NCI-H1694 (cell line): ENCODE data around the gene MXRA8.
"Not testable (repeated sequence)": the region's sequence is repeated elsewhere in the genome, so short reads cannot be mapped to it uniquely, and the experiment has no call there.

Experiments used
- DNase-seq: peaks from one replicate; lab custom pipeline; 2025; lab: John Stamatoyannopoulos, UW

Gene MXRA8

GRCh38 chr1:1320666-1321448 is 37.5 kb downstream of the MXRA8 start:
- no peak for DNase-seq

GRCh38 chr1:1319646-1319941 is 38.8 kb downstream of the MXRA8 start:
- no peak for DNase-seq

GRCh38 chr1:1318777-1319645 is 39.3 kb downstream of the MXRA8 start:
- DNase-seq = no peak

- DNase-seq = peak; percentile 67
Observed at GRCh38 chr1:1318131-1318652, 40.2 kb downstream of the MXRA8 start.

GRCh38 chr1:1317420-1317819 is 40.9 kb downstream of the MXRA8 start:
- DNase-seq = no peak

GRCh38 chr1:1316199-1316598 is 42.2 kb downstream of the MXRA8 start:
- DNase-seq = not testable (repeated sequence)

- no peak for DNase-seq
Observed at GRCh38 chr1:1315435-1315954, 42.9 kb downstream of the MXRA8 start.

- no peak for DNase-seq
Observed at GRCh38 chr1:1314678-1315335, 43.5 kb downstream of the MXRA8 start.

GRCh38 chr1:1314237-1314586 is 44.1 kb downstream of the MXRA8 start:
- no peak for DNase-seq

- DNase-seq = no peak
Observed at GRCh38 chr1:1313500-1314236, 44.7 kb downstream of the MXRA8 start.

GRCh38 chr1:1312450-1313314 is 45.7 kb downstream of the MXRA8 start:
- DNase-seq = no peak

GRCh38 chr1:1311107-1312104 is 46.9 kb downstream of the MXRA8 start:
- no peak for DNase-seq

GRCh38 chr1:1310476-1311053 is 47.8 kb downstream of the MXRA8 start:
- DNase-seq = no peak

GRCh38 chr1:1310109-1310385 is 48.3 kb downstream of the MXRA8 start:
- no peak for DNase-seq

GRCh38 chr1:1309251-1310108 is 48.9 kb downstream of the MXRA8 start:
- no peak for DNase-seq

GRCh38 chr1:1308756-1309250 is 49.6 kb downstream of the MXRA8 start:
- DNase-seq = no peak

GRCh38 chr1:1307923-1308755 is 50.2 kb downstream of the MXRA8 start, which contains the start of the genes ACAP3 and PUSL1:
Gene ACAP3 (minus strand): TSS chr1:1307930. CDS start chr1:1307815, 115 bp downstream.
Gene PUSL1 (plus strand): TSS chr1:1308597. CDS start chr1:1308644, 47 bp downstream.
- peak; percentile 59 for DNase-seq
